Measurements from ENCODE around the gene BRINP1. TPM values are rescaled to one million over a fixed set of nuclear protein-coding genes. Genes with fewer than 3 reads are reported as not detected.

Gene BRINP1
- total RNA-seq, 2 experiments from 2014 or later, result not detected

- no peak overlapping the region for H3K27ac Mint-ChIP-seq
- peaks cover 10% of the 10 kb centered on the region for H3K9me3 Mint-ChIP-seq
- peaks cover 3% of the 10 kb centered on the region for H3K27me3 Mint-ChIP-seq (ENCODE audit: low read depth)
- CTCF ChIA-PET, result no interaction called here
- no peaks in the 10 kb centered on the region for H3K4me1 Mint-ChIP-seq (ENCODE audit: low read depth)
- no peak for DNase-seq
- intact Hi-C loops (cut with micrococcal nuclease), result no loop called here
- no peaks in the 10 kb centered on the region for H3K36me3 Mint-ChIP-seq (ENCODE audit: low read depth)
- H3K4me3 Mint-ChIP-seq, result no peak overlapping the region
Measured at GRCh38 chr9:119333507-119334229, 35.6 kb downstream of the BRINP1 start.

- H3K4me1 Mint-ChIP-seq (ENCODE audit: low read depth), result no peaks in the 10 kb centered on the region
- H3K36me3 Mint-ChIP-seq (ENCODE audit: low read depth), result no peaks in the 10 kb centered on the region
- no peak overlapping the region for H3K27ac Mint-ChIP-seq
- CTCF ChIA-PET, result no interaction called here
- H3K27me3 Mint-ChIP-seq (ENCODE audit: low read depth), result peaks cover 3% of the 10 kb centered on the region
- no peak for DNase-seq
- H3K4me3 Mint-ChIP-seq, result no peak overlapping the region
- intact Hi-C loops (cut with micrococcal nuclease), result no loop called here
- peaks cover 19% of the 10 kb centered on the region for H3K9me3 Mint-ChIP-seq
Measured at GRCh38 chr9:119332522-119332921, 36.7 kb downstream of the BRINP1 start.

GRCh38 chr9:119322184-119322583 lies 47.1 kb downstream of the BRINP1 start:
- CTCF ChIA-PET, result interaction anchor here (1.0 kb wide), 1 partner anchor 9 kb away, joined by 3 read pairs; no protein-coding TSS in a partner anchor
- Mint-ChIP-seq H3K36me3 (ENCODE audit: low read depth) (no peaks in the 10 kb centered on the region), H3K4me3 (no peak overlapping the region), H3K27me3 (ENCODE audit: low read depth) (no peaks in the 10 kb centered on the region), H3K9me3 (peaks cover 9% of the 10 kb centered on the region), H3K27ac (no peak overlapping the region), H3K4me1 (ENCODE audit: low read depth) (no peaks in the 10 kb centered on the region)
- intact Hi-C loops (cut with micrococcal nuclease), result no loop called here
- no peak for DNase-seq

DNA sequence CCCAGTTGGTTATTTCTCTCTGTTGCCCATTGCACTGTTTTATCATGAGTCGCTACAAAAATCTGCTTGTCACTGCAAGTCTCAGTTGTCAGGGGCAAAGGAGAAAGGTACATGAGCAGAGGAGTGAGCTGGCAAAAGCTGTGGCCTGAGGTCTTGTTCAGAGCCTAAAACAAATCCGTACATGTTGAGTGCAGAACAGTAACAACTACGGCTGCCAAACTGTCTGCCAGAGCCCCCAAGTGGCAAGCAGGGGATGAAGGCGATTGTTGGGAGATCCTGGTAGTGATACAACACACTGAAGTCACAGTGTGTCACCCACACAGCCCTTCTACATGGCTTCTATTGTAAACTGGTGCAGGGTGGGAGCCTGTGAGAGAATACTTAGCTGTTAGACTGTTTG lies 50.9 kb downstream of the BRINP1 start:
- H3K4me3 Mint-ChIP-seq, result no peak overlapping the region
- peaks cover 4% of the 10 kb centered on the region for H3K9me3 Mint-ChIP-seq
- H3K4me1 Mint-ChIP-seq (ENCODE audit: low read depth), result no peaks in the 10 kb centered on the region
- intact Hi-C loops (cut with micrococcal nuclease), result no loop called here
- H3K27me3 Mint-ChIP-seq (ENCODE audit: low read depth), result no peaks in the 10 kb centered on the region
- no peak for DNase-seq
- no peaks in the 10 kb centered on the region for H3K36me3 Mint-ChIP-seq (ENCODE audit: low read depth)
- H3K27ac Mint-ChIP-seq, result no peak overlapping the region
- CTCF ChIA-PET, result no interaction called here

DNA sequence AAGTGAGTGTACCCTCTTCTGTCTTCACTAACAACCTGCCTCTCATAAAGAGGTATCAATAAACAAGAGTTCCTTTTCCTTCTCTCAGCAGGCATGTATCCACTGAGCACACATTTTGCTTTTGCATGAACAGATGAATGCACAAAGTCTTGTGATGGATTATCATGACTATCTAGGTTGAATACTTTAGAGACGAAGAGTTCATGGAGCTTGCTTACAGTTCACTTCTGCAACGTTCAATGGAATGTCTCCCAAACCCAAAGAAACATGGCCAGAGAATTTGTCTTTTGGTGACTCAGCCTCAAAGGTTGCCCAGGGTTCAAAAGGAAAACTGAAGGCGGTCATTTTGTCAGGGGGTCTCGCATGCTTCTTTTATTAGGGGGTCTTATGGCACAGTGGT lies 55.4 kb downstream of the BRINP1 start:
- H3K4me1 Mint-ChIP-seq (ENCODE audit: low read depth), result no peaks in the 10 kb centered on the region
- intact Hi-C loops (cut with micrococcal nuclease), result no loop called here
- H3K4me3 Mint-ChIP-seq, result no peak overlapping the region
- H3K36me3 Mint-ChIP-seq (ENCODE audit: low read depth), result no peaks in the 10 kb centered on the region
- H3K27ac Mint-ChIP-seq, result no peak overlapping the region
- no peak for DNase-seq
- H3K9me3 Mint-ChIP-seq, result peaks cover 2% of the 10 kb centered on the region
- no peaks in the 10 kb centered on the region for H3K27me3 Mint-ChIP-seq (ENCODE audit: low read depth)
- CTCF ChIA-PET, result no interaction called here

DNA sequence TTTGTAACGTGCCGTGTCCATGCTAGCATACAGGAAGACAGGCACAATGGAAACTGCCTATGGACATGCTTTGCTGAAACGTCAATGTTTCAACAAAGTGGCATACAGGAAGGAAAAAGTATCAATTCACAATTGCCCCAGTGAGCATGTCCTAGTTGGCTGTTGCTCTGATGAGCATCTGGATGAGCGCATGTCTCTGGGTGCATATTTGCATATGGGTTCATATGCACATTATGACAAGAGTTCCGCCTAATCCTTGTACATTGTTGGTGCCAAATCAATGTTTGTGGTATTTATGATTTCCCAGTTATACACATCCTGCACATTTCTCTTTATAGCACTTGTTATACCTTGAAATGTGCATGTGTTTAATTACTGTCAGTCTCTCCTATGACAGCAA lies 58.5 kb downstream of the BRINP1 start:
- Mint-ChIP-seq H3K4me3 (no peak overlapping the region), H3K9me3 (no peaks in the 10 kb centered on the region), H3K27ac (no peak overlapping the region), H3K4me1 (ENCODE audit: low read depth) (no peaks in the 10 kb centered on the region), H3K27me3 (ENCODE audit: low read depth) (no peaks in the 10 kb centered on the region), H3K36me3 (ENCODE audit: low read depth) (no peaks in the 10 kb centered on the region)
- CTCF ChIA-PET, result no interaction called here
- intact Hi-C loops (cut with micrococcal nuclease), result no loop called here
- no peak for DNase-seq

DNA sequence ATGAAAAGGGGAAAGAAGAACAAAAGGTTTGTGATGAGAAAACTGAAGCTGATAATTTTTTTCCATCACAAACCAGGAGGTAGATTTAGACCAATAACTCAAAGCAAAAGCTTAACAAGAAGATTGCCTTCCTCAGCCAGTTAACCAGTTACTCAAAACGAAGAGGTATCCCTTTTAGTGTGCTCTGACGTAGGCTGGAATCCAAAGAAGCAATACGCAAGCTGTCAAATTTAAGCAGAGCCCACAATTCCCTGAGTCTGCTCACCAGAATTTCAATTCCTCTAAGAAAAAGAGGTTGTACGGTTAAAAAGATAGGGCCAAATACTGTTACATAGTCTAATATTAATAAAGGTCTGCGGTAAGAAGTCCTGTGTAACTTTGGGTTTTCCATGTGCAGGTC lies 61.8 kb downstream of the BRINP1 start:
- H3K27me3 Mint-ChIP-seq (ENCODE audit: low read depth), result no peaks in the 10 kb centered on the region
- no peak overlapping the region for H3K4me3 Mint-ChIP-seq
- intact Hi-C loops (cut with micrococcal nuclease), result no loop called here
- no peak overlapping the region for H3K27ac Mint-ChIP-seq
- H3K36me3 Mint-ChIP-seq (ENCODE audit: low read depth), result no peaks in the 10 kb centered on the region
- H3K9me3 Mint-ChIP-seq, result no peaks in the 10 kb centered on the region
- CTCF ChIA-PET, result no interaction called here
- no peaks in the 10 kb centered on the region for H3K4me1 Mint-ChIP-seq (ENCODE audit: low read depth)
- no peak for DNase-seq

- H3K27ac Mint-ChIP-seq, result no peak overlapping the region
- H3K9me3 Mint-ChIP-seq, result no peaks in the 10 kb centered on the region
- H3K4me3 Mint-ChIP-seq, result no peak overlapping the region
- H3K36me3 Mint-ChIP-seq (ENCODE audit: low read depth), result no peaks in the 10 kb centered on the region
- CTCF ChIA-PET, result interaction anchor here (0.6 kb wide), 1 partner anchor 1193 kb away, joined by 3 read pairs; no protein-coding TSS in a partner anchor
- no peaks in the 10 kb centered on the region for H3K27me3 Mint-ChIP-seq (ENCODE audit: low read depth)
- intact Hi-C loops (cut with micrococcal nuclease), result no loop called here
- DNase-seq, result no peak
- H3K4me1 Mint-ChIP-seq (ENCODE audit: low read depth), result no peaks in the 10 kb centered on the region
Measured at GRCh38 chr9:119304555-119304954, 64.7 kb downstream of the BRINP1 start.

DNA sequence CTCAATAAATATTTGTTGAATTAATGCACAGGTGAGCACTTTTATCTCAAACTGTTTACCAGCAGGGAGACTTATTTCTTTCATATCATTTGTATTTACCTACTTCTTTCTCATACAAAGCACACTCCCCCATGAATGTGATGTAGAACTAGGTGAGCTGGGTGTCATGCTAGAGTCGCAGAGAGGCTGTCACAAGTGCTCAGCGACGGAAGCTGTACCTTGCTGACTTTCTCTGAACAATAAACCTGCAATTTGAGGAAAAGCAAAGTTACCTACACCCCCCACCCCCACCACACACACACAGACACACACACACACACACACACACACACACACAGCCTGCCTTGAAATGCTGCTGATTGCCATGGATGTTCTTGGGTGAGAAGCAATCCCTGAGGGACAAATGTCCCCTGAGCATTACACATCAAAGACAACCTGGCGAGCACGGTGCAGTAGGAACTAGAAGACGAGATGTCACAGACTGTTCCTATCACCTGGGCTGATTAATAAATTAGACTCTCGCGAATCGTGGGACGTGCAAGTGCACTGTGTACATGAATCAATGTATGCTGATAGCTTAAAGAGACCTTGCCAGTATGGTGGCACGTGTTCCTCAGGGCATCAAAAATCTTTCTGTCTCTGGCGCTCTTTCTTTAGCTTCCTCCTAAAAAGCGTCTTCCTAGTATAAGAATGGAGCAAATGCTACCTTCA lies 66.1 kb downstream of the BRINP1 start:
- Mint-ChIP-seq H3K27ac (no peak overlapping the region), H3K27me3 (ENCODE audit: low read depth) (no peaks in the 10 kb centered on the region), H3K36me3 (ENCODE audit: low read depth) (no peaks in the 10 kb centered on the region), H3K9me3 (peaks cover 4% of the 10 kb centered on the region), H3K4me3 (no peak overlapping the region), H3K4me1 (ENCODE audit: low read depth) (no peaks in the 10 kb centered on the region)
- CTCF ChIA-PET, result no interaction called here
- intact Hi-C loops (cut with micrococcal nuclease), result no loop called here
- no peak for DNase-seq

DNA sequence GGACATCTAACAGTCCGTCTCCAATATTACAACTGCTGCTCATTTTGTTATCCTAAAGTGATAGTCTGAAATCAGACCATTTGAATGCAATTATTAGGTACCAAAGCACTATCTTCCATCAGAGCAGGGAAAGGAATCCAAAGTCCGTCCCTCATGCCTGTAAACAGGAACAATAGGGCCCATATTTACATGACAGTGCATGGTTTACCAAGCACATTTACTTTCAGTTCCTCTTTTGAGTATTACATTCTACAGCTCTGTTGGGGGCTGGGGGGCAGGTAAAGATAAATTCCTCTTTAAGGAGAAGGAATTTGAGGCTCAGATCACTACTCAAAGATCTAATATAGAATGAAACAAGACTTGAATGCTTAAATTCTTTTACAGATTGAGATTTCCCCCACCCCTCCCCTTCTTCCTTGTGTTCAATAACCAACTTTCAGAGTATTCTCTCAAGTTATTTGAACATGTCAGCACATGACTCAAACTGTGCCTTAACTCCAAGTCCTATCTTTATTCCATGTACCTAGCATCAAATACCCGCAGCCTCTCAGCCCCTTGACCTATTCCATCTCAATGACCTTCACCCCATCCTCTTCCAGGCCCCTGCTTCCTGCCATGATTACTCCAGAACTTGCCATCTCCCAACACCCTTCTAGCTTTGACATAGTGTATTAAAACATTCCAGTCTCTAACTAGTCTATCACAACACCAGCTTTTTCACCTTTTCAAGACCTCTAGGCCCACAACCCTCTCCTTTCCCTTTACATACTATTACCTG lies 71.0 kb downstream of the BRINP1 start:
- Mint-ChIP-seq H3K9me3 (peaks cover 5% of the 10 kb centered on the region), H3K36me3 (ENCODE audit: low read depth) (no peaks in the 10 kb centered on the region), H3K4me1 (ENCODE audit: low read depth) (no peaks in the 10 kb centered on the region), H3K27ac (no peak overlapping the region), H3K4me3 (no peak overlapping the region), H3K27me3 (ENCODE audit: low read depth) (no peaks in the 10 kb centered on the region)
- CTCF ChIA-PET, result no interaction called here
- no peak for DNase-seq
- intact Hi-C loops (cut with micrococcal nuclease), result no loop called here

- no peak for DNase-seq
- intact Hi-C loops (cut with micrococcal nuclease), result no loop called here
- no peak overlapping the region for H3K27ac Mint-ChIP-seq
- H3K36me3 Mint-ChIP-seq (ENCODE audit: low read depth), result no peaks in the 10 kb centered on the region
- CTCF ChIA-PET, result no interaction called here
- H3K27me3 Mint-ChIP-seq (ENCODE audit: low read depth), result peaks cover 7% of the 10 kb centered on the region
- H3K4me1 Mint-ChIP-seq (ENCODE audit: low read depth), result no peaks in the 10 kb centered on the region
- H3K9me3 Mint-ChIP-seq, result peaks cover under 1% of the 10 kb centered on the region
- H3K4me3 Mint-ChIP-seq, result no peak overlapping the region
Measured at GRCh38 chr9:119291554-119291953, 77.7 kb downstream of the BRINP1 start.

- Mint-ChIP-seq H3K9me3 (no peaks in the 10 kb centered on the region), H3K4me1 (ENCODE audit: low read depth) (no peaks in the 10 kb centered on the region), H3K36me3 (ENCODE audit: low read depth) (no peaks in the 10 kb centered on the region), H3K27ac (no peak overlapping the region), H3K4me3 (no peak overlapping the region), H3K27me3 (ENCODE audit: low read depth) (peaks cover 9% of the 10 kb centered on the region)
- CTCF ChIA-PET, result no interaction called here
- intact Hi-C loops (cut with micrococcal nuclease), result no loop called here
- DNase-seq, result peak; percentile 24
Measured at GRCh38 chr9:119289740-119290433, 79.3 kb downstream of the BRINP1 start.
